NCI-H1105 treated with DMSO at 0.1 percent for 48 hours (cell line): Measurements from ENCODE around the gene ISG20.

Experiments used
- DNase-seq: peaks from one replicate; lab custom pipeline; 2025; lab: John Stamatoyannopoulos, UW

The ISG20 gene

DNA sequence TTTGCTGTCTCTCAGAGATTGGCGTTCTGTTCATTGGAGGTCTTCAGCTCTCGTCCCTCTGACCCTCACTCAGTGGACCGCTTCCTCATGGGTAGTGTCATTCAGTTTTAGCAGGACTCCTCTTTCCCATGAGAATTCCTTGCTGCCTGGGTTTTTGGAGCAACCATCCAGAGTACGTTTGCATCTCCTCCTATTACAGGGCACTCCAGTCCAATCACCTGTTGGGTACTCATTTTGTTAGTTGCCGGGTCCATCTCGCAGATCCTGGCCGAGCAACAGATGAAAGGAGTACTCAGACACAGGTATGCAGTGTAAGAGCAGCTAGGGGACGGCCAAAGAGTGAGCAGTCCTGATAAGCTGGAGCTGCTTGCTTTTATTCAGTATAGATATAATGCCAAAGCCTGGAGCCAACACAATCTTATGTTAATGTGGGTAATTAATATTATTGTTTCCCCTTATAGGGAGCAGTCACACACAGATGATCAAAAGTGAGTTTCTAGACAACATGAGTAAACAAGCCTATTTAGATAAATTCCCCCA is 49.6 kb downstream of the ISG20 start:
- no peak for DNase-seq

GRCh38 chr15:88690331-88690730 is 51.5 kb downstream of the ISG20 start:
- no peak for DNase-seq

DNA sequence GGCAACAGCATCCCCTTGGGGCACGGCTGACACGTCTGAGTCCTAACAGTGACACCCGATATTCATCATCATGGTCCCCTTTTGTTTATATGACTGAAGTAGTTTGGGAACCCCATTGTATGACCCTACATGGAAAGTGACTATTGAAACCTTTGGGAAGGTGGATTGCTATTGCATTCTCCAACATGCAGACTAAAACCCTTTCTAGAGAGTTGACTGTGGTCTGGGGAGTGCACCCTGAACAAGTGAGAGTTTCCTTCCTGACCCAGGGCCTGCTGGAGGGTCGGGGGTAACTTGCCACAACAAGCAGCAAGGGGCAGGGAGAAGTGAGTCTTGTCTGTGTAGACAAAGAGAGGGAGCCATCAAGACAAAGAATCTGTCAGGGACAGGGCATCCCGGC is 54.4 kb downstream of the ISG20 start:
- no peak for DNase-seq

- no peak for DNase-seq
Observed at GRCh38 chr15:88695101-88695500, 56.3 kb downstream of the ISG20 start.

DNA sequence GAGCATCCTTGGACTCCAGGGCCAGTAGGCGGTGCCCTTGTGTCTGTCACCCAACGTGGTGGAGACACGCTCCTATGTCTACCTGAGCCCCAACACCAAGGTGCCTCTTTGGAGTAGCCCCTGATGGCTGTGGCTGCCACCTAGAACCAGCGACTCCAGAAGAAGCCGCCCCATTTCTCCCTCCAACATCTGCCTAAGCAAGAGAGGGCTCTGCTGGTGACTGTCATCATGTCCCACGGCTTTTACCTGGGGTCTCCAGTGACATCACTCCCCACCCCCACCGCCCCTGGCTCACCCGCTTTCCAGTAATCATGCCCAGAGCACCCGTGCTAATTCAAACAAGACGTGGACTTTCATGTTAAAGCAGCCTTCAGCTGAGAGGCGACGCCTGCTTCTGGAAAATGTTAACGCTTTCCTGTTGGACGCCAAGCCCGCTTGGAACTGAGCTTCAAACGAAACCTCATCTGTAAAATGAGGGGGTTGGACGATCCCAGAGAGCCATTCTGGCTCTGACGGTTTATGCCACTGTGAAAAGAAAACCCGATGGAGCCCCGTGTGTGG is 57.0 kb downstream of the ISG20 start:
- DNase-seq, result no peak

DNA sequence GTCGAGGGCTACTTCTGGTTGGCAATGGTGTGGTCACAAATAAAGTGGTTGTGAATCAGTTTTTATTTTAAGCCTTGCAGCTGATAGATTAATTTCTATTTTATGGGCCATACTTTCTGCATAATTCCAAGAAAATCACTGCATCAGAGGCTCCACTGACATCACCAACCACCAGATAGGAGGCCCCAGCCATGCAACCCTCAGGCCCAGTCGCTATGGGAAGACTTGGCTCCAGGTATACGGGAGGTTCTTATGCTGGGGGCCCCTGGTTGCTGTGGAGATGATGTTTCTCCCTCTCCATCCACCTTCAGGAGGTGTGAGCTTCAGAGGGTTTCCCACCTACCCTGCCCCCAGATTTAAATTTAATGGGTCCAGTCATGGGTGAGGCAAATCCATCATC is 57.4 kb downstream of the ISG20 start:
- no peak for DNase-seq

DNA sequence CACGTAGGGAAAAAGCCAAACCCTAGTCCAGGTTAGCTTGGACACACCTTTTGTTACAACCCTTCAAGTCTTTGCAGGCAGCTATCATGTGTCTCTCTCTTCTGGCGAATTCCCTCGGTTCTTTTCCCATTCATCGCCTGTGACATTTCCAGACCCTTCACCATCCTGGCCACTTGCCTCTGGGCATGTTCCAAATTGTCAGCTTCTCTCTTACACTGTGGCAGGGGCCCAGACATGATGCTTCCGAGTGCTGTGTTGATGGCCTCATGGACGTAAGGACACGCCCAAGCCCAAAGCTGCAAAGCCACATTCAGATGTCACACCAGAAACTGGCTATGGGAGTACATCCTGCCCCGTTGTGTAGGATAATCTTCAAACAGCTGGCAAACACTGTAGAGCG is 58.5 kb downstream of the ISG20 start:
- no peak for DNase-seq

DNA sequence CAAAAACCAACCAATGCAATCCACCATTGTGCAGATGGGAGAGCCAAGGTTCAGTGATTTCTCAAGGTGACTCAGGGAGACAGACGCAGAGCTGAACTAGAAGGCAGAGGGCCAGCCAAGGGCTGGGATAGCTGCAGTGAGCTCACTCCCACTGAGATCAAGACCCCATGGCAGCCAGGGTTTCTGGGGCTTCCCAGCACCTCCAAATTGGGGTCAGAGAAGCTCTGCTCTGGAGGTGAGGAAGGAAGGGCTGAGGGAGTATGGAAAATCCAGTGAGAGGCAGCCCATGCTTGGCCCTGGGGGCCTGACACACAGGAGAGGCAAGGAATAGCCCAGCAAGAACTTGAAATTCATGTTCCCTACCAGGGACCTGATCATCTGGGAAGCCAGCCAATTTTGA is 61.0 kb downstream of the ISG20 start:
- DNase-seq, result no peak

- DNase-seq, result no peak
Observed at GRCh38 chr15:88700716-88701115, 61.9 kb downstream of the ISG20 start.

DNA sequence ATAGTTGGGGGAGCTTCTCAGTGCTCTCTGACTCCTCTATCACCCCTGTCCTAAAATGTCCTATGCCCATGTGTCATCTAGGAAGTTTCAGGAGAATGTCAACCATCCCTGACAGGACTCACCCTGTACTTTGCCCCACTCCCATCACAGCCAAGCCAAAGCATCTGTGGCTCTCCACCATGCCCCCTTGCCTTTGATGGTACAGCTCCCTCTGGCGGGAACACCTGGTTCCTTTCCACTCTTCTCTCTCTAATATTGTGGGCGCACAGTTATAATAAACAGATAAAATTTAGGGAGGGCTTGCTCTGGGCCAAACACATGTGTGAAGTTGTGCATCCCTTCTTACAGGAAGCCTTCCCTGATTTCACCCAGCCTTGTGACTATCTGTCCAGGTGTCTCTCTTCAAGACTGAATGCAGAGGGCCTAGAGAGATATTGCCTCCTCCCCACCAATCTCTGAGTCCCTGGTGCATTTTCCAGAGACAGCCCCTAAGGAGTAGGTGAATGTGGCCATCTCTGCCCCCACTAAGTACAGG is 62.8 kb downstream of the ISG20 start:
- DNase-seq, result no peak

DNA sequence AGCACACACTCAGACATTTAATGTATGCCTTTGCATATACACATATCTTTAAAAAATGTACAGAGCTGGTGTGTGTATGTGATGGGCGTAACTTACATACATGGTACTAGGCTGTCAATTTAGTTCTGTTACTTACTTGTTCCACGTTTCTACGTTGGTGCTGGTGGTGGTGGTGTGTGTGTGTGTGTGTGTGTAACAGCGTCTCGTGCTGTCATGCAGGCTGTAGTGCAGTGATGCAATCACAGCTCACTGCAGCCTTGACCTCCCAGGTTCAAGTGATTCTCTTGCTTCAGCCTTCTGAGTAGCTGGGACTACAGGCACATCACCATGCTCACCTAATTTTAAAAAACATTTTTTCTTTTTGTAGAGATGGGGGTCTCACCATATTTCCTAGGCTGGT is 64.2 kb downstream of the ISG20 start:
- DNase-seq, result no peak

- no peak for DNase-seq
Observed at GRCh38 chr15:88703533-88703932, 64.7 kb downstream of the ISG20 start.

- no peak for DNase-seq
Observed at GRCh38 chr15:88704791-88705768, 66.3 kb downstream of the ISG20 start.

DNA sequence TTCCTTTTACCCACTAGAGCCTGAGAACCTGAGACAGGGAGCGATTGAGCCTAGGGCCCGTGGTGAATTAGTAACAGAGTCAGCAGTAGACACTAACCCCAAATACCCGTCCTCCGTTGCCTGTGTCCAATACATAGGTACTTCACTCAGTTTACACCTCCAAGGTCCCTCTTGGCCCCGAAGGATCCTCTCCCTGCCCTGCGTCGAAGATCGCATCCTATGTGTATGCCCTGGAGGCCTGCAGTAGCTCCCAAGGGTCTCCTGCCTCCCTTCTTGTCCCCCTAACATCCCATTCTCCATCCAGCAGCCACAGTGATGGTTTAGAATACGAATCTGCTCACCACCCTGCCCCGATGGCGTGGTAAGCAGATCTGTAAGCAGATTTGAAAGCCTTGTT is 67.0 kb downstream of the ISG20 start:
- no peak for DNase-seq
